HepG2 (cell line): ENCODE data around the gene NEU1. TPM values are rescaled to one million over a fixed set of nuclear protein-coding genes. Genes with fewer than 3 reads are reported as not detected.

ENCODE experiments used
- ATAC-seq: fragments of 200-7000 bp; cut with Tn5 transposase; 3 replicates; pipeline ENCODE4 v1.9.1; 2020; ENCODE audit warnings: mild to moderate bottlenecking, moderate library complexity
- BruUV-seq: library from RNA; stranded (reverse); fragments of 400-500 nt; replicated peaks from 2 replicates; lab custom pipeline; 2021; lab: Mats Ljungman, UMichigan
- CTCF ChIA-PET: fragments of 300-600 bp; formaldehyde crosslinking; extraction: SDS; loops from one replicate; lab custom pipeline; 2021; ENCODE audit warnings: low total read pairs, inconsistent platforms, low intra/inter-chr PET ratio; lab: Yijun Ruan, JAX
- POLR2A ChIA-PET: fragments of 350-600 bp; sonication (Branson Sonifier 250); formaldehyde crosslinking; loops from one replicate; lab custom pipeline; 2020; ENCODE audit warnings: antibody characterized with exemption, inconsistent platforms; lab: Yijun Ruan, JAX
- DNase-seq: peaks from one replicate; pipeline ENCODE4 v3.0.0-alpha.2; 2015; ENCODE audit warnings: low spot score
- FAIRE-seq: peaks from 3 replicates; lab custom pipeline; 2011; peaks lifted over from hg19 to GRCh38; lab: Jason Lieb, UNC
- H2AFZ ChIP-seq: one replicate; pipeline ENCODE4 v1.6.1; 2011; ENCODE audit warnings: low read length, inconsistent platforms
- H3K27ac ChIP-seq: fragments of 300-600 bp; 3 replicates; pipeline ENCODE4 v1.8.0; 2011; ENCODE audit warnings: mixed run types, mild to moderate bottlenecking, mixed read lengths, low read length, inconsistent platforms; ENCODE audit not compliant: insufficient read depth; ENCODE audit errors: extremely low read length
- H3K27me3 ChIP-seq, 2 experiments: fragments of 200-600 bp in 1 of 2; 2 replicates in 1 of 2; 3 replicates in 1 of 2; pipeline versions ENCODE4 v1.6.0 to v1.8.0; 2011; ENCODE audit warnings: low read length in 2 of 2, mild to moderate bottlenecking in 2 of 2, moderate library complexity in 2 of 2, inconsistent platforms in 1 of 2; ENCODE audit not compliant: insufficient read depth in 2 of 2, control insufficient read depth in 1 of 2
- H3K36me3 ChIP-seq, 2 experiments: fragments of 200-600 bp in 1 of 2; replicated peaks in 1 of 2; 2 replicates in 1 of 2; 3 replicates in 1 of 2; pipeline versions ENCODE4 v1.5.1 to v1.8.0; 2011; ENCODE audit warnings: low read length in 2 of 2, inconsistent platforms in 1 of 2; ENCODE audit not compliant: insufficient read depth in 2 of 2, control insufficient read depth in 1 of 2
- H3K4me1 ChIP-seq: 2 replicates; pipeline ENCODE4 v1.5.1; 2012; ENCODE audit warnings: low read length, inconsistent platforms; ENCODE audit not compliant: insufficient read depth
- H3K4me2 ChIP-seq: 2 replicates; pipeline ENCODE4 v1.6.0; 2011; ENCODE audit warnings: low read depth, low read length, inconsistent platforms
- H3K4me3 ChIP-seq, 3 experiments: fragments of 200-600 bp in 1 of 3; sonication (generic), shearing (Covaris generic) in 1 of 3; replicated peaks in 1 of 3; 2 replicates each; pipeline ENCODE4 v1.5.1; 2011 to 2016; ENCODE audit warnings: low read length in 3 of 3, inconsistent platforms in 2 of 3, low read depth in 2 of 3, mild to moderate bottlenecking in 2 of 3, control low read depth in 1 of 3, mixed read lengths in 1 of 3; ENCODE audit not compliant: insufficient read depth in 1 of 3
- H3K79me2 ChIP-seq: one replicate; pipeline ENCODE4 v1.6.1; 2011; ENCODE audit warnings: low read length, inconsistent platforms; ENCODE audit not compliant: insufficient read depth
- H3K9ac ChIP-seq: 2 replicates; pipeline ENCODE4 v1.6.0; 2011; ENCODE audit warnings: mild to moderate bottlenecking, low read depth, low read length, inconsistent platforms; ENCODE audit not compliant: insufficient read depth
- H3K9me3 ChIP-seq: 2 replicates; pipeline ENCODE4 v1.5.1; 2012; ENCODE audit warnings: mild to moderate bottlenecking, low read length
- H4K20me1 ChIP-seq: 2 replicates; pipeline ENCODE4 v1.6.0; 2011; ENCODE audit warnings: inconsistent platforms, mild to moderate bottlenecking, low read length, moderate library complexity; ENCODE audit not compliant: insufficient read depth
- AGO1 ChIP-seq: fragments of 200-400 bp; formaldehyde crosslinking; IDR thresholded peaks from 2 replicates; pipeline ENCODE4 v1.6.1; 2017; ENCODE audit warnings: mild to moderate bottlenecking, low read depth, low read length, moderate library complexity; ENCODE audit not compliant: poor library complexity, severe bottlenecking
- CAMTA2 ChIP-seq: sonication (generic); formaldehyde crosslinking; IDR thresholded peaks from 2 replicates; pipeline ENCODE4 v1.4.0; 2020; ENCODE audit warnings: mild to moderate bottlenecking, missing genetic modification reagents, borderline replicate concordance
- CCDC6 ChIP-seq: sonication (generic); formaldehyde crosslinking; IDR thresholded peaks from 2 replicates; pipeline ENCODE4 v1.8.1; 2022; ENCODE audit warnings: mild to moderate bottlenecking, missing genetic modification reagents, moderate library complexity
- EP300 ChIP-seq, 3 experiments: sonication (generic) in 1 of 3; formaldehyde crosslinking in 1 of 3; IDR thresholded peaks; 2 replicates each; pipeline versions ENCODE4 v1.5.1 to v1.6.1; 2011 to 2020; ENCODE audit warnings: low read depth in 2 of 3, low read length in 2 of 3, borderline replicate concordance in 1 of 3, improper control_type of control experiment in 1 of 3, mild to moderate bottlenecking in 1 of 3, missing genetic modification reagents in 1 of 3, moderate library complexity in 1 of 3
- GTF3A ChIP-seq: sonication (generic); formaldehyde crosslinking; conservative IDR thresholded peaks from 2 replicates; pipeline ENCODE4 v1.4.0; 2020; ENCODE audit warnings: mild to moderate bottlenecking, missing genetic modification reagents
- HNRNPL ChIP-seq: fragments of 200-400 bp; formaldehyde crosslinking; IDR thresholded peaks from 2 replicates; pipeline ENCODE4 v1.6.1; 2017; ENCODE audit warnings: mild to moderate bottlenecking, low read depth, low read length
- PAWR ChIP-seq: sonication (generic); formaldehyde crosslinking; IDR thresholded peaks from 2 replicates; pipeline ENCODE4 v1.4.0; 2020; ENCODE audit warnings: missing genetic modification reagents, mild to moderate bottlenecking, borderline replicate concordance
- PAX8 ChIP-seq: sonication (generic); formaldehyde crosslinking; IDR thresholded peaks from 2 replicates; pipeline ENCODE4 v1.8.0; 2022; ENCODE audit warnings: mild to moderate bottlenecking, missing genetic modification reagents, borderline replicate concordance
- TCF7L2 ChIP-seq: IDR thresholded peaks from 2 replicates; pipeline ENCODE4 v1.6.1; 2011; ENCODE audit warnings: mild to moderate bottlenecking, low read depth, low read length, moderate library complexity
- ZNF143 ChIP-seq: sonication (generic); formaldehyde crosslinking; IDR thresholded peaks from 2 replicates; pipeline ENCODE4 v1.4.0; 2020; ENCODE audit warnings: missing genetic modification reagents
- ZNF251 ChIP-seq: sonication (generic); formaldehyde crosslinking; IDR thresholded peaks from 2 replicates; pipeline ENCODE4 v1.9.0; 2021; ENCODE audit warnings: mild to moderate bottlenecking, missing genetic modification reagents
- ZNF343 ChIP-seq: sonication (generic); formaldehyde crosslinking; IDR thresholded peaks from 2 replicates; pipeline ENCODE4 v1.4.0; 2020; ENCODE audit warnings: mild to moderate bottlenecking, missing genetic modification reagents
- ZNF441 ChIP-seq: sonication (generic); formaldehyde crosslinking; IDR thresholded peaks from 2 replicates; pipeline ENCODE4 v1.7.0; 2021; ENCODE audit warnings: missing genetic modification reagents, borderline replicate concordance
- ZNF512B ChIP-seq: sonication (generic); formaldehyde crosslinking; IDR thresholded peaks from 2 replicates; pipeline ENCODE4 v1.5.1; 2020; ENCODE audit warnings: missing genetic modification reagents, mild to moderate bottlenecking, borderline replicate concordance
- ZNF605 ChIP-seq: sonication (generic); formaldehyde crosslinking; IDR thresholded peaks from 2 replicates; pipeline ENCODE4 v1.8.0; 2022; ENCODE audit warnings: mild to moderate bottlenecking, missing genetic modification reagents
- ZNF800 ChIP-seq: sonication (generic); formaldehyde crosslinking; IDR thresholded peaks from 2 replicates; pipeline ENCODE4 v1.4.0; 2020; ENCODE audit warnings: missing genetic modification reagents
- ZSCAN25 ChIP-seq: sonication (generic); formaldehyde crosslinking; IDR thresholded peaks from 2 replicates; pipeline ENCODE4 v1.8.0; 2022; ENCODE audit warnings: mild to moderate bottlenecking, missing genetic modification reagents
- WGBS: methylation state at CpG from one replicate; pipeline ENCODE4 v1.1.6; 2017; ENCODE audit warnings: low lambda C conversion rate; 5-methylcytosine and 5-hydroxymethylcytosine counted together
- in situ Hi-C: cut with HindIII; loops from 2 replicates; pipeline ENCODE4 v1.10.0; 2017; ENCODE audit warnings: low pct_unique_long_range_greater_than_20kb; ENCODE audit not compliant: extremely low pct_ligation_motif_present
- intact Hi-C: fragments of 100-400 bp; cut with micrococcal nuclease; formaldehyde crosslinking; loops from one replicate; pipeline ENCODE4 v1.10.0; 2022; ENCODE audit not compliant: unreplicated experiment
- polyA plus RNA-seq, 8 experiments: library from polyadenylated mRNA; depleted of rRNA in 3 of 8; stranded (reverse) in 7 of 8; unstranded in 1 of 8; fragments of >200 nt; fragmentation: Illumina TruSeq in 4 of 8; extraction: Trizol in 4 of 8; gene quantifications; 2 replicates each; pipeline versions ENCODE4 v1.2.1 to v1.2.3, GENCODE V29; 2011 to 2016; ENCODE audit warnings: low read depth in 4 of 8, missing spikeins in 1 of 8, mixed read lengths in 1 of 8; ENCODE audit not compliant: insufficient read depth in 1 of 8
- total RNA-seq, 5 experiments: library from RNA; depleted of rRNA; stranded (reverse); fragments of >200 nt; fragmentation: Illumina TruSeq; extraction: Trizol; gene quantifications; 2 replicates each; pipeline ENCODE4 v1.2.3, GENCODE V29; 2016; ENCODE audit warnings: low read depth in 1 of 5

Gene NEU1
- total and polyA plus RNA-seq, 2 of the 13 experiments (the other 11 are each of a cell fraction or from before 2014, with no cell fraction given): 215 to 297 TPM

- no peaks in the 10 kb centered on the region for H3K9me3 ChIP-seq
- 0 out of 2 replicates have a peak, but pooled peaks have one; percentile 63 for TF ChIP-seq ZNF343 (CRISPR knock-in tag)
- TF ChIP-seq TCF7L2: no peak
- TF ChIP-seq ZNF251 (CRISPR knock-in tag): 0 out of 2 replicates have a peak, but pooled peaks have one; percentile 34
- TF ChIP-seq PAX8 (CRISPR knock-in tag): 0 out of 2 replicates have a peak, but pooled peaks have one; percentile 60
- 0 out of 2 replicates have a peak, but pooled peaks have one; percentile 30 for TF ChIP-seq ZSCAN25 (CRISPR knock-in tag)
- TF ChIP-seq PAWR: 0 out of 2 replicates have a peak, but pooled peaks have one; percentile 87
- 0 out of 2 replicates have a peak, but pooled peaks have one; percentile 7 for TF ChIP-seq GTF3A (CRISPR knock-in tag)
- TF ChIP-seq HNRNPL: 0 out of 2 replicates have a peak, but pooled peaks have one; percentile 23
- 0 out of 4 replicates have a peak, but pooled peaks of 1 of the 2 experiments have one; percentile 0 for TF ChIP-seq EP300 (IDR thresholded peaks at IDR 0.05; ENCODE audit: low read depth in 2 of 2, low read length in 2 of 2)
- no peak for TF ChIP-seq EP300 (CRISPR knock-in tag; IDR thresholded peaks at IDR 0.05; ENCODE audit: borderline replicate concordance)
- TF ChIP-seq ZNF800 (CRISPR knock-in tag): no peak
- TF ChIP-seq ZNF512B: 0 out of 2 replicates have a peak, but pooled peaks have one; percentile 27
- no peak for TF ChIP-seq CCDC6 (CRISPR knock-in tag)
- 0 out of 2 replicates have a peak, but pooled peaks have one; percentile 8 for TF ChIP-seq ZNF605 (CRISPR knock-in tag)
- TF ChIP-seq ZNF143 (CRISPR knock-in tag): 0 out of 2 replicates have a peak, but pooled peaks have one; percentile 4
- 0 out of 2 replicates have a peak, but pooled peaks have one; percentile 7 for TF ChIP-seq CAMTA2 (CRISPR knock-in tag)
- no peak for TF ChIP-seq AGO1
- TF ChIP-seq ZNF441 (CRISPR knock-in tag): no peak
These were observed 2.2 kb upstream of the NEU1 start for GRCh38 chr6:31864818-31865204.

More at GRCh38 chr6:31864818-31865204, 2.2 kb upstream of the NEU1 start:
- Histone ChIP-seq H4K20me1 (no peaks in the 10 kb centered on the region), H3K4me1 (peaks cover 64% of the 10 kb centered on the region), H3K27me3 (no peaks in the 10 kb centered on the region; a peak in 1 of 5 replicates), H2AFZ (peak overlapping the region; percentile 16), H3K4me2 (peak overlapping the region; percentile 99), H3K36me3 (peaks cover 0 to 14% of the 10 kb centered on the region in 2 experiments; a peak in 4 of 5 replicates), H3K79me2 (peaks cover 34% of the 10 kb centered on the region), H3K9ac (peak overlapping the region; percentile 77), H3K27ac (peak overlapping the region; percentile 92), H3K4me3 (peak overlapping the region; percentile 62 to 99 (median 73))
- FAIRE-seq: no peak
- ChIA-PET POLR2A (interaction anchor here (0.6 to 5.4 kb wide), 37 partner anchors 8 to 263 kb away, joined by 3 to 264 read pairs (median 6); partner anchors contain the start of genes ATF6B, BAG6, CFB and CLIC1), CTCF (no interaction called here)
- DNase-seq: no peak
- in situ Hi-C loops (no loop called here), intact Hi-C loops (loop anchor here (1.0 to 2.0 kb wide), 2 partner anchors 12 to 32 kb away; partner anchors contain the start of gene EHMT2)
- 1% methylated on average over 8 of the region's 8 CpGs for WGBS
- no TSS peak for BruUV-seq
- no peak for ATAC-seq
